HG02678 (cell line): ENCODE data around the gene MED12L.
"Not testable (repeated sequence)": the region's sequence is repeated elsewhere in the genome, so short reads cannot be mapped to it uniquely, and the experiment has no call there.

Source experiments
- ATAC-seq: cut with Tn5 transposase; IDR thresholded peaks from one replicate; pipeline ENCODE4 v1.9.1; 2021; ENCODE audit warnings: mild to moderate bottlenecking, moderate library complexity; ENCODE audit not compliant: unreplicated experiment

Gene MED12L

GRCh38 chr3:151230646-151231045 lies 145.2 kb downstream of the MED12L start:
- ATAC-seq: peak; percentile 51

- not testable (repeated sequence) for ATAC-seq
Measured at GRCh38 chr3:151232403-151232802, 146.9 kb downstream of the MED12L start.

- no peak for ATAC-seq
Measured at GRCh38 chr3:151232991-151233390, 147.5 kb downstream of the MED12L start.

- no peak for ATAC-seq
Measured at GRCh38 chr3:151234825-151235224, 149.4 kb downstream of the MED12L start.

- no peak for ATAC-seq
Measured at GRCh38 chr3:151236316-151236715, 150.9 kb downstream of the MED12L start.

GRCh38 chr3:151236736-151237135 lies 151.3 kb downstream of the MED12L start:
- no peak for ATAC-seq

GRCh38 chr3:151242006-151242405 lies 156.5 kb downstream of the MED12L start:
- ATAC-seq: not testable (repeated sequence)

- no peak for ATAC-seq
Measured at GRCh38 chr3:151248772-151249337, 163.4 kb downstream of the MED12L start.

GRCh38 chr3:151256749-151257148 lies 171.3 kb downstream of the MED12L start:
- no peak for ATAC-seq

- ATAC-seq: no peak
Measured at GRCh38 chr3:151259664-151260063, 174.2 kb downstream of the MED12L start.

- ATAC-seq: no peak
Measured at GRCh38 chr3:151262871-151263525, 177.5 kb downstream of the MED12L start.

- ATAC-seq: no peak
Measured at GRCh38 chr3:151264605-151265004, 179.1 kb downstream of the MED12L start.

- ATAC-seq: no peak
Measured at GRCh38 chr3:151265166-151265565, 179.7 kb downstream of the MED12L start.

GRCh38 chr3:151265866-151266265 lies 180.4 kb downstream of the MED12L start:
- ATAC-seq: peak; percentile 97

- no peak for ATAC-seq
Measured at GRCh38 chr3:151267066-151267465, 181.6 kb downstream of the MED12L start.

GRCh38 chr3:151268267-151269235 lies 183.1 kb downstream of the MED12L start:
- ATAC-seq: peak; percentile 53

- ATAC-seq: no peak
Measured at GRCh38 chr3:151269631-151270030, 184.2 kb downstream of the MED12L start.

- ATAC-seq: no peak
Measured at GRCh38 chr3:151275091-151275490, 189.6 kb downstream of the MED12L start.

GRCh38 chr3:151276038-151276686 lies 190.7 kb downstream of the MED12L start:
- ATAC-seq: peak; percentile 36

- peak; percentile 75 for ATAC-seq
Measured at GRCh38 chr3:151276687-151277042, 191.2 kb downstream of the MED12L start.

GRCh38 chr3:151278230-151278629 lies 192.8 kb downstream of the MED12L start, which contains the start of gene P2RY14:
Gene P2RY14, minus strand, starts transcription at chr3:151278542. Its CDS starts 64,226 bp downstream, at chr3:151214316.
- no peak for ATAC-seq
